SK-N-SH (cell line): ENCODE results near the gene CHCHD2. TPM values are rescaled to one million over a fixed set of nuclear protein-coding genes. Genes with fewer than 3 reads are reported as not detected.
A peak's percentile ranks its signal among the peaks of the same experiment; 100 is the strongest.

Experiments used
- CTCF ChIA-PET: fragments of 300-600, 350-600 bp; formaldehyde crosslinking; extraction: SDS; loops from one replicate; lab custom pipeline; 2021; lab: Yijun Ruan, JAX
- POLR2A ChIA-PET: fragments of 350-600 bp; sonication (Branson Sonifier 250); formaldehyde crosslinking; extraction: SDS; loops from one replicate; lab custom pipeline; 2020; ENCODE audit warnings: antibody characterized with exemption, inconsistent platforms; lab: Yijun Ruan, JAX
- DNase-seq: peaks from one replicate; pipeline ENCODE4 v3.0.0; 2012
- H2AFZ ChIP-seq: fragments of 200-600 bp; sonication (generic); 2 replicates; pipeline ENCODE4 v1.8.1; 2016; ENCODE audit warnings: antibody characterized with exemption, mild to moderate bottlenecking, low read depth
- H3F3A ChIP-seq: fragments of 200-600 bp; sonication (generic); replicated peaks from 2 replicates; pipeline ENCODE3; 2016; ENCODE audit warnings: antibody characterized with exemption, mild to moderate bottlenecking; ENCODE audit not compliant: insufficient read depth
- H3K27ac ChIP-seq, 2 experiments: fragments of 200-500 bp in 1 of 2; fragments of 200-600 bp in 1 of 2; sonication (Bioruptor generic) in 1 of 2; sonication (generic), shearing (Covaris generic) in 1 of 2; 2 replicates each; pipeline versions ENCODE4 v1.5.1 to v1.6.1; 2014 to 2016; ENCODE audit warnings: low read depth in 2 of 2, inconsistent platforms in 1 of 2, low read length in 1 of 2, mild to moderate bottlenecking in 1 of 2, mixed read lengths in 1 of 2
- H3K27me3 ChIP-seq: fragments of 200-600 bp; sonication (generic), shearing (Covaris generic); 2 replicates; pipeline ENCODE4 v1.6.1; 2016; ENCODE audit warnings: mixed run types; ENCODE audit not compliant: insufficient read depth
- H3K36me3 ChIP-seq, 2 experiments: fragments of 200-500 bp in 1 of 2; fragments of 200-600 bp in 1 of 2; sonication (Bioruptor generic) in 1 of 2; sonication (generic) in 1 of 2; replicated peaks in 1 of 2; 2 replicates each; pipeline versions ENCODE3 to v1.5.1; 2014 to 2016; ENCODE audit warnings: low read length in 1 of 2, mild to moderate bottlenecking in 1 of 2; ENCODE audit not compliant: insufficient read depth in 2 of 2, control insufficient read depth in 1 of 2
- H3K4me1 ChIP-seq, 2 experiments: fragments of 200-500 bp in 1 of 2; fragments of 200-600 bp in 1 of 2; sonication (Bioruptor generic) in 1 of 2; sonication (generic), shearing (Covaris generic) in 1 of 2; 2 replicates each; pipeline versions ENCODE4 v1.5.1 to v1.6.1; 2014 to 2016; ENCODE audit warnings: low read depth in 1 of 2, low read length in 1 of 2, mixed run types in 1 of 2; ENCODE audit not compliant: insufficient read depth in 2 of 2, control insufficient read depth in 1 of 2
- H3K4me2 ChIP-seq: fragments of 200-600 bp; sonication (generic), shearing (Covaris generic); 2 replicates; pipeline ENCODE4 v1.6.1; 2017; ENCODE audit warnings: mixed run types
- H3K4me3 ChIP-seq, 2 experiments: fragments of 200-500 bp in 1 of 2; fragments of 200-600 bp in 1 of 2; sonication (Bioruptor generic) in 1 of 2; sonication (generic), shearing (Covaris generic) in 1 of 2; 2 replicates each; pipeline versions ENCODE4 v1.5.1 to v1.8.1; 2014 to 2016; ENCODE audit warnings: low read depth in 2 of 2, inconsistent platforms in 1 of 2, low read length in 1 of 2, mild to moderate bottlenecking in 1 of 2, mixed read lengths in 1 of 2, moderate library complexity in 1 of 2
- H3K79me2 ChIP-seq: fragments of 200-600 bp; sonication (generic); 2 replicates; pipeline ENCODE4 v1.8.1; 2017; ENCODE audit warnings: mild to moderate bottlenecking; ENCODE audit not compliant: insufficient read depth
- H3K9ac ChIP-seq: fragments of 200-600 bp; sonication (generic); 2 replicates; pipeline ENCODE4 v1.6.1; 2017; ENCODE audit warnings: mixed run types
- H3K9me2 ChIP-seq: fragments of 200-600 bp; sonication (generic); 2 replicates; pipeline ENCODE4 v1.6.1; 2017; ENCODE audit warnings: mixed run types
- H3K9me3 ChIP-seq: fragments of 200-600 bp; sonication (generic); 2 replicates; pipeline ENCODE4 v1.6.1; 2017; ENCODE audit warnings: mixed run types, mild to moderate bottlenecking, moderate library complexity
- H4K20me1 ChIP-seq: fragments of 200-600 bp; sonication (generic); 2 replicates; pipeline ENCODE4 v1.6.1; 2017; ENCODE audit warnings: mild to moderate bottlenecking, mixed run types; ENCODE audit not compliant: insufficient read depth
- CHD2 ChIP-seq: fragments of 150-350 bp; IDR thresholded peaks from 2 replicates; pipeline ENCODE4 v1.6.1; 2018; ENCODE audit warnings: low read length; ENCODE audit not compliant: partially characterized antibody
- EZH2phosphoT487 ChIP-seq: fragments of 200-600 bp; sonication (generic); IDR thresholded peaks from 2 replicates; pipeline ENCODE4 v1.6.1; 2017; ENCODE audit warnings: low read depth, mixed run types, mild to moderate bottlenecking, antibody characterized with exemption, moderate library complexity, borderline replicate concordance
- FOSL2 ChIP-seq: IDR thresholded peaks from 2 replicates; pipeline ENCODE4 v1.4.0; 2012; ENCODE audit warnings: low read depth, mild to moderate bottlenecking, moderate library complexity, borderline replicate concordance
- FOXM1 ChIP-seq: IDR thresholded peaks from 2 replicates; pipeline ENCODE4 v1.4.0; 2012; ENCODE audit warnings: low read depth, mild to moderate bottlenecking
- GABPA ChIP-seq: IDR thresholded peaks from 2 replicates; pipeline ENCODE4 v1.4.0; 2012; ENCODE audit warnings: low read depth, mild to moderate bottlenecking
- GATA2 ChIP-seq: sonication (generic); formaldehyde crosslinking; IDR thresholded peaks from 2 replicates; pipeline ENCODE4 v1.5.0; 2020; ENCODE audit warnings: mild to moderate bottlenecking, missing genetic modification reagents
- MAX ChIP-seq: IDR thresholded peaks from 2 replicates; pipeline ENCODE4 v1.4.0; 2012; ENCODE audit warnings: low read depth
- MEF2A ChIP-seq: IDR thresholded peaks from 2 replicates; pipeline ENCODE4 v1.4.0; 2012; ENCODE audit warnings: low read depth, borderline replicate concordance
- MXI1 ChIP-seq: IDR thresholded peaks from 2 replicates; pipeline ENCODE4 v1.6.1; 2012; ENCODE audit warnings: mild to moderate bottlenecking, low read depth, low read length, improper control_type of control experiment
- NFIC ChIP-seq: IDR thresholded peaks from 2 replicates; pipeline ENCODE4 v1.4.0; 2012; ENCODE audit warnings: borderline replicate concordance
- NRF1 ChIP-seq: IDR thresholded peaks from 2 replicates; pipeline ENCODE4 v1.6.1; 2012; ENCODE audit warnings: low read depth, mild to moderate bottlenecking, low read length
- RAD21 ChIP-seq: IDR thresholded peaks from 2 replicates; pipeline ENCODE4 v1.6.1; 2012; ENCODE audit warnings: mild to moderate bottlenecking, low read length
- RFX5 ChIP-seq: IDR thresholded peaks from 2 replicates; pipeline ENCODE4 v1.6.1; 2012; ENCODE audit warnings: mild to moderate bottlenecking, improper control_type of control experiment, low read length
- RXRA ChIP-seq: IDR thresholded peaks from 2 replicates; pipeline ENCODE4 v1.4.0; 2012; ENCODE audit warnings: low read depth, mild to moderate bottlenecking, borderline replicate concordance
- SIN3A ChIP-seq: IDR thresholded peaks from 2 replicates; pipeline ENCODE4 v1.6.1; 2012; ENCODE audit warnings: low read depth, mild to moderate bottlenecking, low read length, moderate library complexity, borderline replicate concordance
- SMC3 ChIP-seq: IDR thresholded peaks from 2 replicates; pipeline ENCODE4 v1.6.1; 2012; ENCODE audit warnings: low read depth, low read length, improper control_type of control experiment
- TAF1 ChIP-seq: IDR thresholded peaks from 2 replicates; pipeline ENCODE4 v1.6.1; 2012; ENCODE audit warnings: low read depth, mild to moderate bottlenecking, low read length, moderate library complexity, borderline replicate concordance
- TEAD4 ChIP-seq: IDR thresholded peaks from 2 replicates; pipeline ENCODE4 v1.4.0; 2012; ENCODE audit warnings: mild to moderate bottlenecking, borderline replicate concordance; ENCODE audit not compliant: insufficient read depth
- USF2 ChIP-seq: fragments of 150-350 bp; IDR thresholded peaks from 2 replicates; pipeline ENCODE4 v1.6.1; 2017; ENCODE audit warnings: antibody characterized with exemption, low read length, low read depth, borderline replicate concordance
- YY1 ChIP-seq: IDR thresholded peaks from 2 replicates; pipeline ENCODE4 v1.4.0; 2012; ENCODE audit warnings: low read depth, mild to moderate bottlenecking
- WGBS: methylation state at CpG from one replicate; pipeline ENCODE4 v1.1.6; 2017; ENCODE audit warnings: low lambda C conversion rate; 5-methylcytosine and 5-hydroxymethylcytosine counted together
- polyA plus RNA-seq, 3 experiments: library from polyadenylated mRNA; depleted of rRNA; stranded (reverse); fragments of >200 nt; gene quantifications; 2 replicates each; pipeline ENCODE4 v1.2.3, GENCODE V29; 2012
- TF ChIP-seq, protein P1 (sequence below): fragments of 150-350 bp; IDR thresholded peaks from 2 replicates; pipeline ENCODE4 v1.6.1; 2016; ENCODE audit warnings: mild to moderate bottlenecking, low read depth, low read length
- TF ChIP-seq, protein P2 (sequence below): IDR thresholded peaks from 2 replicates; pipeline ENCODE4; 2012

Gene CHCHD2
- polyA plus RNA-seq, 1 of the 3 experiments (the other 2 are of a cell fraction) = 500 TPM

GRCh38 chr7:56097700-56098099 is 8.6 kb downstream of the CHCHD2 start (continued):
- TF ChIP-seq, protein P1, sequence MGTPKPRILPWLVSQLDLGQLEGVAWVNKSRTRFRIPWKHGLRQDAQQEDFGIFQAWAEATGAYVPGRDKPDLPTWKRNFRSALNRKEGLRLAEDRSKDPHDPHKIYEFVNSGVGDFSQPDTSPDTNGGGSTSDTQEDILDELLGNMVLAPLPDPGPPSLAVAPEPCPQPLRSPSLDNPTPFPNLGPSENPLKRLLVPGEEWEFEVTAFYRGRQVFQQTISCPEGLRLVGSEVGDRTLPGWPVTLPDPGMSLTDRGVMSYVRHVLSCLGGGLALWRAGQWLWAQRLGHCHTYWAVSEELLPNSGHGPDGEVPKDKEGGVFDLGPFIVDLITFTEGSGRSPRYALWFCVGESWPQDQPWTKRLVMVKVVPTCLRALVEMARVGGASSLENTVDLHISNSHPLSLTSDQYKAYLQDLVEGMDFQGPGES = no peak
- TF ChIP-seq, protein P2, sequence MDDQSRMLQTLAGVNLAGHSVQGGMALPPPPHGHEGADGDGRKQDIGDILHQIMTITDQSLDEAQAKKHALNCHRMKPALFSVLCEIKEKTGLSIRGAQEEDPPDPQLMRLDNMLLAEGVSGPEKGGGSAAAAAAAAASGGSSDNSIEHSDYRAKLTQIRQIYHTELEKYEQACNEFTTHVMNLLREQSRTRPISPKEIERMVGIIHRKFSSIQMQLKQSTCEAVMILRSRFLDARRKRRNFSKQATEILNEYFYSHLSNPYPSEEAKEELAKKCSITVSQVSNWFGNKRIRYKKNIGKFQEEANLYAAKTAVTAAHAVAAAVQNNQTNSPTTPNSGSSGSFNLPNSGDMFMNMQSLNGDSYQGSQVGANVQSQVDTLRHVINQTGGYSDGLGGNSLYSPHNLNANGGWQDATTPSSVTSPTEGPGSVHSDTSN = peak; percentile 45
- TF ChIP-seq TAF1 (no peak), NFIC (peak; percentile 98), FOXM1 (no peak)
- TF ChIP-seq, all 33 proteins: peak for 10

DNA sequence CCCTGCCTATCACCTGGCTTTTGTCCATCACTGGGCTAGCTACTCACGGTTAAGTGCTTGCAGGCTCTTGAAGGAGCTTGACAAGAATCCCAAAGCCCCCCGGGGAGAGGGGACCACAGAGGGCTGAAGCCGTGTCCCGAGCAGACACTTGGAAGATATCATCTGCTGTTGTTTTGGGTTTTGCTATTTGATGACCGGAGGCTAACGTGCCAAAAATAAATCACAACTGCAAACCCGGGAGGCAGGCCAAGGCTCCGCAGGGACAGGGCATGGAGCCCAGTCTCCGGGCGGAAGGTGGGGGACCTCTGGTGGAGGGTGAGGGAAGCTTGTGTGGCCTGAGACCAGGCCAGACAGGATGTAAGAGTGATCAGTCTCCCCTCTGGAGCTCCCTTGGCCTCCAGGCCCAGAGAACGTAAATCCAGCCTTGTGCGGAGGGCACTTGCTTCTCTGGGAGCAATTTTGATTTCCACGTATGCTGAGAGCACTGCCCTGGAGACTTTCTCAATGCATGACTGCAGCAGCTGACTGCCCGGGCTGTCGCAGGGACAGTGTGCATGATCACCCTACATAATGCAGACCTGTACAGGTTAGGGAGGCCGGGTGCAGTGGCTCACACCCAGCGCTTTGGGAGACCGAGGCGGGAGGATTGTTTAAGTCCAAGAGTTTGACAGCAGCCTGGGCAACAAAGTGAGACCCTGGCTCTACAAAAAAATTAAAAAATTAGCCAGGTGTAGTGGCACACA is 13.3 kb downstream of the CHCHD2 start, which contains the start of gene PHKG1:
Gene PHKG1 (minus strand): TSS at position 164 of the 743 bp plus-strand sequence. CDS start 4,011 bp downstream, outside the sequence.
- Histone ChIP-seq H3F3A (peaks cover 22% of the 10 kb centered on the region), H3K27me3 (no peaks in the 10 kb centered on the region), H3K4me1 (peaks cover 5 to 13% of the 10 kb centered on the region in 2 experiments; a peak in 2 of 4 replicates), H3K4me2 (peak within 1 kb of the TSS; percentile 42; the same call in 1 of the 2 replicates), H3K9me3 (no peaks in the 10 kb centered on the region), H3K9ac (no peak within 1 kb of the TSS), H3K36me3 (peaks cover 0 to 14% of the 10 kb centered on the region in 2 experiments), H3K9me2 (no peaks in the 10 kb centered on the region), H2AFZ (no peak within 1 kb of the TSS), H4K20me1 (no peaks in the 10 kb centered on the region), H3K4me3 (no peak within 1 kb of the TSS), H3K27ac (peak within 1 kb of the TSS; percentile 37 to 58; a peak in 3 of 4 replicates), H3K79me2 (no peaks in the 10 kb centered on the region)
- POLR2A ChIA-PET = interaction anchor here (0.6 to 1.4 kb wide), 5 partner anchors 8 to 42 kb away, joined by 3 to 8 read pairs (median 4); partner anchors contain the start of genes CCT6A and PSPH
- peak; percentile 74 for DNase-seq
- CTCF ChIA-PET = interaction anchor here (0.6 to 4.7 kb wide), 10 partner anchors 8 to 451 kb away, joined by 3 to 30 read pairs (median 3); partner anchors contain the start of genes CCT6A and PSPH
- WGBS = 37% methylated on average over 18 of the region's 19 CpGs
- TF ChIP-seq USF2 (no peak), SMC3 (peak; percentile 30), YY1 (no peak), EZH2phosphoT487 (no peak), GATA2 (no peak), GABPA (no peak), MAX (no peak), CHD2 (no peak), MXI1 (no peak), MEF2A (peak; percentile 63; the same call in 1 of the 2 replicates), SIN3A (no peak), TAF1 (no peak), RAD21 (peak; percentile 51), NRF1 (no peak), NFIC (peak; percentile 88), FOSL2 (no peak), TEAD4 (no peak), RXRA (peak; percentile 14; the same call in 1 of the 2 replicates), RFX5 (no peak)
- TF ChIP-seq, protein P2 = peak; percentile 79
- TF ChIP-seq, protein P1 = no peak
